PC-3 (cell line): Measurements from ENCODE around the gene UBR3. TPM values are rescaled to one million over a fixed set of nuclear protein-coding genes. Genes with fewer than 3 reads are reported as not detected.

Source experiments
- ATAC-seq: fragments of 200-7000 bp; cut with Tn5 transposase; 2 replicates; pipeline ENCODE4 v1.9.1; 2020; ENCODE audit warnings: mild to moderate bottlenecking, moderate library complexity
- BruUV-seq: library from RNA; stranded (reverse); fragments of 400-500 nt; replicated peaks from 2 replicates; lab custom pipeline; 2021; lab: Mats Ljungman, UMichigan
- CTCF ChIA-PET: fragments of 300-600 bp; sonication (Branson Sonifier 250); formaldehyde crosslinking; loops from one replicate; lab custom pipeline; 2022; ENCODE audit warnings: antibody characterized with exemption; lab: Charles Lee
- POLR2A ChIA-PET: fragments of 300-600 bp; sonication (Branson Sonifier 250); formaldehyde crosslinking; loops from one replicate; lab custom pipeline; 2022; ENCODE audit warnings: antibody characterized with exemption; ENCODE audit not compliant: unreplicated experiment; lab: Charles Lee
- DNase-seq: peaks from one replicate; pipeline ENCODE4 v3.0.0-alpha.2; 2015
- H2AFZ ChIP-seq: fragments of 300-600 bp; sonication (generic); 2 replicates; pipeline ENCODE4 v1.6.0; 2016; ENCODE audit warnings: antibody characterized with exemption, low read length
- H3F3A ChIP-seq: fragments of 300-600 bp; sonication (generic); one replicate; pipeline ENCODE4 v1.6.0; 2017; ENCODE audit warnings: antibody characterized with exemption, low read length, control low read depth, mild to moderate bottlenecking; ENCODE audit not compliant: unreplicated experiment
- H3K27ac ChIP-seq: fragments of 300-600 bp; sonication (generic); 2 replicates; pipeline ENCODE4 v1.5.1; 2016; ENCODE audit warnings: mild to moderate bottlenecking, low read length
- H3K27me3 ChIP-seq: fragments of 300-600 bp; sonication (generic); 2 replicates; pipeline ENCODE4 v1.6.1; 2016; ENCODE audit warnings: low read length, mixed read lengths
- H3K36me3 ChIP-seq: fragments of 300-600 bp; sonication (generic); 2 replicates; pipeline ENCODE4 v1.6.1; 2016; ENCODE audit warnings: low read depth, mixed run types, low read length, mixed read lengths
- H3K4me1 ChIP-seq: fragments of 300-600 bp; sonication (generic); 2 replicates; pipeline ENCODE4 v1.5.1; 2016; ENCODE audit warnings: low read length; ENCODE audit not compliant: insufficient read depth
- H3K4me2 ChIP-seq: fragments of 300-600 bp; sonication (generic); 2 replicates; pipeline ENCODE4 v1.6.0; 2016; ENCODE audit warnings: low read length
- H3K4me3 ChIP-seq: fragments of 300-600 bp; sonication (generic); 2 replicates; pipeline ENCODE4 v1.5.1; 2016; ENCODE audit warnings: mild to moderate bottlenecking, low read length, mixed read lengths
- H3K79me2 ChIP-seq: fragments of 300-600 bp; sonication (generic); 2 replicates; pipeline ENCODE4 v1.6.1; 2017; ENCODE audit warnings: low read length, mixed read lengths
- H3K9ac ChIP-seq: fragments of 300-600 bp; sonication (generic); 2 replicates; pipeline ENCODE4 v1.6.0; 2016; ENCODE audit warnings: mild to moderate bottlenecking, low read length
- H3K9me2 ChIP-seq: fragments of 300-600 bp; sonication (generic); replicated peaks from 2 replicates; pipeline ENCODE4 v1.6.1; 2016; ENCODE audit warnings: mixed run types, low read length, mixed read lengths
- H3K9me3 ChIP-seq: fragments of 300-600 bp; sonication (generic); 2 replicates; pipeline ENCODE4 v1.6.1; 2016; ENCODE audit warnings: low read length, mixed read lengths
- H4K20me1 ChIP-seq: fragments of 300-600 bp; sonication (generic); 2 replicates; pipeline ENCODE4 v1.6.1; 2016; ENCODE audit warnings: low read length, mixed read lengths
- CTCF ChIP-seq: fragments of 300-600 bp; sonication (generic); conservative IDR thresholded peaks from 2 replicates; pipeline ENCODE4 v1.5.1; 2017; ENCODE audit warnings: antibody characterized with exemption, low read depth, mild to moderate bottlenecking, low read length
- EZH2 ChIP-seq: fragments of 300-600 bp; sonication (generic); IDR thresholded peaks from one replicate; pipeline ENCODE4 v1.6.1; 2017; ENCODE audit warnings: antibody characterized with exemption, mild to moderate bottlenecking, low read length; ENCODE audit not compliant: unreplicated experiment
- EZH2phosphoT487 ChIP-seq: fragments of 300-600 bp; sonication (generic); IDR thresholded peaks from 2 replicates; pipeline ENCODE4 v1.6.1; 2018; ENCODE audit warnings: mild to moderate bottlenecking, antibody characterized with exemption, low read length, borderline replicate concordance
- intact Hi-C: fragments of 100-400 bp; cut with micrococcal nuclease; formaldehyde crosslinking; loops from 2 replicates; pipeline ENCODE4 v1.9.0; 2023
- total RNA-seq: library from RNA; depleted of rRNA; stranded (reverse); fragments of >200 nt; gene quantifications from 2 replicates; pipeline ENCODE4 v1.2.3, GENCODE V29; 2014

UBR3 gene
- total RNA-seq, 1 experiment from 2014 or later = 30.9 TPM

- Histone ChIP-seq H3K4me2 (no peak overlapping the region), H3K9me3 (no peaks in the 10 kb centered on the region), H3K4me1 (no peaks in the 10 kb centered on the region), H3K36me3 (peaks cover 7% of the 10 kb centered on the region), H3K27ac (no peak overlapping the region), H3K9ac (no peak overlapping the region), H3K4me3 (no peak overlapping the region), H3K79me2 (no peaks in the 10 kb centered on the region), H3K27me3 (no peaks in the 10 kb centered on the region), H3K9me2 (no peaks in the 10 kb centered on the region), H2AFZ (no peak overlapping the region), H4K20me1 (no peaks in the 10 kb centered on the region), H3F3A (no peaks in the 10 kb centered on the region)
- no peak for TF ChIP-seq CTCF
- TF ChIP-seq EZH2 = no peak
- no peak for TF ChIP-seq EZH2phosphoT487
- CTCF ChIA-PET = no interaction called here
- ATAC-seq (no peak), DNase-seq (no peak)
- BruUV-seq = no TSS peak
- intact Hi-C loops = no loop called here
- POLR2A ChIA-PET = no interaction called here
Observed at GRCh38 chr2:169946092-169946491, 118.8 kb downstream of the UBR3 start.

GRCh38 chr2:169946546-169946945 is 119.3 kb downstream of the UBR3 start:
- BruUV-seq = no TSS peak

More at GRCh38 chr2:169946546-169946945, 119.3 kb downstream of the UBR3 start:
- H3K36me3 ChIP-seq = peaks cover 7% of the 10 kb centered on the region
- ChIA-PET CTCF (no interaction called here), POLR2A (no interaction called here)
- H2AFZ ChIP-seq = no peak overlapping the region
- H3F3A ChIP-seq = no peaks in the 10 kb centered on the region
- no peaks in the 10 kb centered on the region for H3K9me3 ChIP-seq
- no peak for TF ChIP-seq CTCF
- TF ChIP-seq EZH2phosphoT487 = no peak
- no peak for TF ChIP-seq EZH2
- ATAC-seq (no peak), DNase-seq (no peak)
- H3K27ac ChIP-seq = no peak overlapping the region
- no peak overlapping the region for H3K4me2 ChIP-seq
- no peaks in the 10 kb centered on the region for H3K79me2 ChIP-seq
- H3K9ac ChIP-seq = no peak overlapping the region
- no peaks in the 10 kb centered on the region for H3K27me3 ChIP-seq
- intact Hi-C loops = no loop called here
- H3K4me1 ChIP-seq = no peaks in the 10 kb centered on the region
- no peak overlapping the region for H3K4me3 ChIP-seq
- no peaks in the 10 kb centered on the region for H3K9me2 ChIP-seq
- H4K20me1 ChIP-seq = no peaks in the 10 kb centered on the region
